Spleen (tissue), 7 donors: ENCODE data around the gene SELENOO.

Source experiments
- CTCF ChIP-seq, 11 experiments: fragments of 200-600 bp in 7 of 11; fragments of 450-650 bp in 4 of 11; sonication (generic) in 4 of 11; IDR thresholded peaks in 8 of 11; conservative IDR thresholded peaks in 3 of 11; 1 replicate in 7 of 11; 2 replicates in 4 of 11; pipeline versions ENCODE4 v1.4.0 to v1.8.0; 2016 to 2021; ENCODE audit warnings: antibody characterized with exemption in 11 of 11, inconsistent platforms in 4 of 11, mild to moderate bottlenecking in 1 of 11
- POLR2A ChIP-seq, 3 donors: fragments of 450-650 bp; IDR thresholded peaks; one replicate each; pipeline ENCODE4 v1.5.1; 2017; ENCODE audit warnings: antibody characterized with exemption in 3 of 3, mild to moderate bottlenecking in 1 of 3
- donor health status: DM: no; HTN: no; CAD: no; lungs with moderate emphysema.
- donor health status: DM: no; HTN: no; CAD: no.
- donor health status: DM: no; HTN: no; CAD: no.

GRCh38 chr22:50226063-50226874 is 25.5 kb downstream of the SELENOO start:
- TF ChIP-seq CTCF (IDR thresholded peaks at IDR 0.05 in 8 of 11, conservative IDR thresholded peaks at IDR 0.05 in 3 of 11) (no peak), POLR2A (IDR thresholded peaks at IDR 0.05) (no peak)
